Effector memory CD4-positive, alpha-beta T cell (primary cell): Measurements from ENCODE around the gene FBXL15.
"Not testable (repeated sequence)": the region's sequence is repeated elsewhere in the genome, so short reads cannot be mapped to it uniquely, and the experiment has no call there.

Source experiments
- DNase-seq, 3 donors: peaks; one replicate each; pipeline ENCODE4 v3.0.0-alpha.2; 2020
- H3K27ac ChIP-seq: 2 replicates; pipeline ENCODE4 v1.7.0; 2013; ENCODE audit warnings: mild to moderate bottlenecking, low read length, moderate library complexity; ENCODE audit not compliant: insufficient read depth, poor library complexity, severe bottlenecking
- H3K27me3 ChIP-seq: replicated peaks from 2 replicates; pipeline ENCODE4 v1.7.0; 2013; ENCODE audit warnings: mild to moderate bottlenecking, low read length; ENCODE audit not compliant: insufficient read depth, control insufficient read depth, poor library complexity, severe bottlenecking
- H3K36me3 ChIP-seq: 2 replicates; pipeline ENCODE4 v1.7.0; 2013; ENCODE audit warnings: mild to moderate bottlenecking, low read length, moderate library complexity; ENCODE audit not compliant: control insufficient read depth, insufficient read depth
- H3K4me1 ChIP-seq: 2 replicates; pipeline ENCODE4 v1.7.0; 2013; ENCODE audit warnings: low read length, mild to moderate bottlenecking; ENCODE audit not compliant: control insufficient read depth, insufficient read depth, poor library complexity, severe bottlenecking
- H3K4me3 ChIP-seq: 2 replicates; pipeline ENCODE4 v1.7.0; 2013; ENCODE audit warnings: low read length, low read depth, mild to moderate bottlenecking; ENCODE audit not compliant: insufficient read depth, poor library complexity, severe bottlenecking
- H3K9me3 ChIP-seq: 2 replicates; pipeline ENCODE4 v1.7.0; 2013; ENCODE audit warnings: mild to moderate bottlenecking, low read length, moderate library complexity; ENCODE audit not compliant: control insufficient read depth

FBXL15 gene

GRCh38 chr10:102454662-102455487 lies 34.2 kb downstream of the FBXL15 start:
- not testable (repeated sequence) for DNase-seq, H3K4me3 ChIP-seq, H3K27me3 ChIP-seq, H3K9me3 ChIP-seq, H3K27ac ChIP-seq
- Histone ChIP-seq H3K4me1 (peaks cover 12% of the 10 kb centered on the region), H3K36me3 (peaks cover 12% of the 10 kb centered on the region)

GRCh38 chr10:102455893-102456471 lies 35.3 kb downstream of the FBXL15 start:
- no peak overlapping the region for H3K27ac ChIP-seq
- no peaks in the 10 kb centered on the region for H3K9me3 ChIP-seq
- peaks cover 15% of the 10 kb centered on the region for H3K4me1 ChIP-seq
- H3K27me3 ChIP-seq = no peaks in the 10 kb centered on the region
- H3K4me3 ChIP-seq = no peak overlapping the region
- peaks cover 12% of the 10 kb centered on the region for H3K36me3 ChIP-seq
- no peak for DNase-seq

- Histone ChIP-seq H3K27ac (no peak overlapping the region), H3K27me3 (no peaks in the 10 kb centered on the region), H3K9me3 (no peaks in the 10 kb centered on the region), H3K36me3 (peaks cover 9% of the 10 kb centered on the region), H3K4me1 (peaks cover 13% of the 10 kb centered on the region), H3K4me3 (no peak overlapping the region)
- DNase-seq = no peak
Observed at GRCh38 chr10:102457591-102458150, 37.0 kb downstream of the FBXL15 start.

- DNase-seq = no peak
- no peaks in the 10 kb centered on the region for H3K27me3 ChIP-seq
- no peak overlapping the region for H3K4me3 ChIP-seq
- peaks cover 12% of the 10 kb centered on the region for H3K4me1 ChIP-seq
- H3K9me3 ChIP-seq = no peaks in the 10 kb centered on the region
- H3K27ac ChIP-seq = no peak overlapping the region
- peaks cover 4% of the 10 kb centered on the region for H3K36me3 ChIP-seq
Observed at GRCh38 chr10:102458656-102459055, 38.0 kb downstream of the FBXL15 start.

- Histone ChIP-seq H3K36me3 (peaks cover 2% of the 10 kb centered on the region), H3K4me1 (peaks cover 12% of the 10 kb centered on the region), H3K4me3 (peak overlapping the region; percentile 63), H3K27me3 (no peaks in the 10 kb centered on the region), H3K9me3 (no peaks in the 10 kb centered on the region), H3K27ac (peak overlapping the region; percentile 67)
- DNase-seq = no peak
Observed at GRCh38 chr10:102460836-102461186, 40.2 kb downstream of the FBXL15 start.

- H3K4me1 ChIP-seq = peaks cover 12% of the 10 kb centered on the region
- H3K9me3 ChIP-seq = no peaks in the 10 kb centered on the region
- H3K36me3 ChIP-seq = no peaks in the 10 kb centered on the region
- H3K4me3 ChIP-seq = peak overlapping the region; percentile 63
- H3K27ac ChIP-seq = peak overlapping the region; percentile 67
- peak; percentile 84 to 91 (median 86) for DNase-seq
- H3K27me3 ChIP-seq = no peaks in the 10 kb centered on the region
Observed at GRCh38 chr10:102461187-102462054, 40.8 kb downstream of the FBXL15 start.

- H3K27ac ChIP-seq = no peak overlapping the region
- H3K4me3 ChIP-seq = no peak overlapping the region
Observed at GRCh38 chr10:102462512-102463054, 41.9 kb downstream of the FBXL15 start.

GRCh38 chr10:102463983-102464382 lies 43.3 kb downstream of the FBXL15 start:
- Histone ChIP-seq H3K36me3 (no peaks in the 10 kb centered on the region), H3K4me1 (peaks cover 12% of the 10 kb centered on the region), H3K4me3 (no peak overlapping the region), H3K27ac (no peak overlapping the region), H3K9me3 (no peaks in the 10 kb centered on the region), H3K27me3 (no peaks in the 10 kb centered on the region)
- no peak for DNase-seq

More at GRCh38 chr10:102462512-102463054, 41.9 kb downstream of the FBXL15 start:
- no peak for DNase-seq
- H3K36me3 ChIP-seq = no peaks in the 10 kb centered on the region
- H3K9me3 ChIP-seq = no peaks in the 10 kb centered on the region
- H3K4me1 ChIP-seq = peaks cover 12% of the 10 kb centered on the region
- no peaks in the 10 kb centered on the region for H3K27me3 ChIP-seq

- DNase-seq = no peak
- no peaks in the 10 kb centered on the region for H3K36me3 ChIP-seq
Observed at GRCh38 chr10:102465466-102465865, 44.8 kb downstream of the FBXL15 start.

More at GRCh38 chr10:102465466-102465865, 44.8 kb downstream of the FBXL15 start:
- Histone ChIP-seq H3K4me1 (peaks cover 12% of the 10 kb centered on the region), H3K9me3 (no peaks in the 10 kb centered on the region), H3K27ac (no peak overlapping the region), H3K27me3 (no peaks in the 10 kb centered on the region), H3K4me3 (no peak overlapping the region)
